Measurements from ENCODE around the gene CEP164.

The CEP164 gene

GRCh38 chr11:117302228-117302627 lies 25.4 kb upstream of the CEP164 start:
- no peak for DNase-seq (ENCODE audit: low read depth)
- no peak for TF ChIP-seq CTCF (IDR thresholded peaks at IDR 0.05; ENCODE audit: control insufficient read depth, insufficient read depth, low read depth, low read length, missing control alignments)
- no peak overlapping the region for H3K4me3 ChIP-seq (ENCODE audit: control insufficient read depth, low read depth, low read length)

DNA sequence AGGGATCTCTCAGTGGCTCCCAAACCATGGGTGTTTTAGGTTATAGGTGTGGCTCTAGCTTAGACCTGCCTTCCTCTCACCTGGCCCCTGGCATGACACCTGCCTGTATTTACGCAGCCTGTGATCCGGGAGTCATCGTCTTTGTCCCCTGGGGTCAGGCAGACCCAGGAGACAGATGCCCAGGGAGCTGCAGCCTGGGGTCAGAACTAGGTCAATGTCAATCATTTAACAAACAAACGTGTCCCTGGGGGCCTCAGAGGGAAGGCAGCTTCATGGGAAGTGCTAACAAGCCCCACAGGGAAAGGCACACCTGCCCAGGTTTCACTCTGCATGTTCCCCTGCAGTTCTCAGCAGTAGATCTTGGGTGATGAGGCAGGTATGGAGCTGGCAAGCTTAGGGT lies 24.6 kb upstream of the CEP164 start:
- DNase-seq (ENCODE audit: low read depth) = no peak
- no peak for TF ChIP-seq CTCF (IDR thresholded peaks at IDR 0.05; ENCODE audit: control insufficient read depth, insufficient read depth, low read depth, low read length, missing control alignments)
- H3K4me3 ChIP-seq (ENCODE audit: control insufficient read depth, low read depth, low read length) = no peak overlapping the region

- no peak for DNase-seq (ENCODE audit: low read depth)
- H3K4me3 ChIP-seq (ENCODE audit: control insufficient read depth, low read depth, low read length) = no peak overlapping the region
- no peak for TF ChIP-seq CTCF (IDR thresholded peaks at IDR 0.05; ENCODE audit: control insufficient read depth, insufficient read depth, low read depth, low read length, missing control alignments)
Measured at GRCh38 chr11:117303646-117304315, 23.9 kb upstream of the CEP164 start.

GRCh38 chr11:117305145-117305544 lies 22.5 kb upstream of the CEP164 start:
- no peak for DNase-seq (ENCODE audit: low read depth)

GRCh38 chr11:117309310-117309709 lies 18.3 kb upstream of the CEP164 start:
- TF ChIP-seq CTCF (IDR thresholded peaks at IDR 0.05; ENCODE audit: control insufficient read depth, insufficient read depth, low read depth, low read length, missing control alignments) = no peak
- H3K4me3 ChIP-seq (ENCODE audit: control insufficient read depth, low read depth, low read length) = no peak overlapping the region
- DNase-seq (ENCODE audit: low read depth) = no peak

More at GRCh38 chr11:117305145-117305544, 22.5 kb upstream of the CEP164 start:
- H3K4me3 ChIP-seq (ENCODE audit: control insufficient read depth, low read depth, low read length) = no peak overlapping the region
- no peak for TF ChIP-seq CTCF (IDR thresholded peaks at IDR 0.05; ENCODE audit: control insufficient read depth, insufficient read depth, low read depth, low read length, missing control alignments)

DNA sequence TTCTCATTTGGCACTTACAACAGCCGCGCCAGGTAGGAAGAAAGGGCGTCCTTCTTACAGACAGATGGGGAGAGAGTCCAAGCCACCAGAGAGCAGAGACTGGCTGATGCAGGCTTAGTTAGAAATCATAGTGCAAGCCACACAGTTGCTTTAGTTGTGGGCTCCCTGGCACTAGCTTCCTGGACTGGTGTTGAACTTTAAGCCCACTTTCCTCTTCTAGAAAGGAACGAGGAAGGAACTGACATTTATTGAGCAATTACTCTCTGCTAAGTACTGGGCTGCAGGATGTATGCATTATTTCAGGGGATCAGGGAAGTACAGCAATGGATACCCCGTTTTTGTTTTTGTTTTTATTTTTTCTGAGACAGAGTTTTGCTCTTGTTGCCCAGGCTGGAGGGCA lies 14.6 kb upstream of the CEP164 start:
- no peak for TF ChIP-seq CTCF (IDR thresholded peaks at IDR 0.05; ENCODE audit: control insufficient read depth, insufficient read depth, low read depth, low read length, missing control alignments)
- no peak overlapping the region for H3K4me3 ChIP-seq (ENCODE audit: control insufficient read depth, low read depth, low read length)
- DNase-seq (ENCODE audit: low read depth) = no peak

All from AG09309 (cell line).